Activated CD4-positive, alpha-beta memory T cell treated with anti-CD3 and anti-CD28 coated beads, Interleukin-2, amount 10 ng/mL, durations not matched to agents 7 days and 5 days (primary cell): ENCODE measurements around the gene NPAS3. TPM values are rescaled to one million over a fixed set of nuclear protein-coding genes. Genes with fewer than 3 reads are reported as not detected.

Experiments
- CTCF ChIA-PET: fragments of 350-600 bp; sonication (Branson Sonifier 250); formaldehyde crosslinking; loops from one replicate; lab custom pipeline; 2021; ENCODE audit warnings: antibody characterized with exemption, inconsistent platforms; lab: Charles Lee
- POLR2A ChIA-PET: fragments of 350-600 bp; sonication (Branson Sonifier 250); formaldehyde crosslinking; loops from one replicate; lab custom pipeline; 2021; ENCODE audit warnings: antibody characterized with exemption; lab: Charles Lee
- DNase-seq: peaks from one replicate; pipeline ENCODE4 v3.0.0-alpha.2; 2020
- H3K27ac Mint-ChIP-seq: one replicate; pipeline ENCODE4 v1.8.0; 2021; ENCODE audit warnings: mild to moderate bottlenecking, mixed read lengths
- H3K27me3 Mint-ChIP-seq: one replicate; pipeline ENCODE4 v1.8.0; 2021; ENCODE audit warnings: mixed read lengths
- H3K36me3 Mint-ChIP-seq: one replicate; pipeline ENCODE4 v1.8.0; 2021; ENCODE audit warnings: low read depth, mixed read lengths
- H3K4me1 Mint-ChIP-seq: one replicate; pipeline ENCODE4 v1.8.0; 2021; ENCODE audit warnings: mixed read lengths
- H3K4me3 Mint-ChIP-seq: one replicate; pipeline ENCODE4 v1.8.0; 2021; ENCODE audit warnings: mild to moderate bottlenecking, mixed read lengths
- H3K9me3 Mint-ChIP-seq: one replicate; pipeline ENCODE4 v1.8.0; 2021; ENCODE audit warnings: mixed read lengths
- total RNA-seq, 2 experiments: library from RNA; stranded (reverse); gene quantifications; one replicate each; pipeline ENCODE4 v1.2.3, GENCODE V29; 2021

The NPAS3 gene
- total RNA-seq, 2 experiments from 2014 or later = not detected

DNA sequence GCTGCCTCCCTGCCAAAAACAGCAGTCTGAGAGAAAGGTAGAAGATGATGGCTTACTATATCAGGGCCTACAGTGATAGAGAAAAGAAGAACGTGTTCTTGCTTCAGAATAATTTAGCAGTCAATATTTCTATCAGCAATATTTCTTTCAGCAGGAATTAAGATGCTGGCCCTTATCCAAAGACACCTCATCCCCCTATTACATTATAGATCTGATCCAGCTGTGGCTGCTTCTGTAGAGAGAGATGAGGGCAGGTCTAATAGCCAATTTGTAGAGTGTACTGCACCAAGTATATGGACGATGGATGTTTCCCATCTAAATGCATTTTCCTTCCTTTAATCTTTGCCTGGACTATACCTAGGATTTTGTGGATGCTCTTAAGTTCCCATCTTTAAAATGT is 451.7 kb downstream of the NPAS3 start:
- DNase-seq = no peak
- POLR2A ChIA-PET = no interaction called here
- H3K4me1 Mint-ChIP-seq = no peaks in the 10 kb centered on the region
- no peaks in the 10 kb centered on the region for H3K9me3 Mint-ChIP-seq
- H3K27ac Mint-ChIP-seq = no peak overlapping the region
- no peak overlapping the region for H3K4me3 Mint-ChIP-seq
- H3K27me3 Mint-ChIP-seq = no peaks in the 10 kb centered on the region
- no peaks in the 10 kb centered on the region for H3K36me3 Mint-ChIP-seq
- CTCF ChIA-PET = no interaction called here

DNA sequence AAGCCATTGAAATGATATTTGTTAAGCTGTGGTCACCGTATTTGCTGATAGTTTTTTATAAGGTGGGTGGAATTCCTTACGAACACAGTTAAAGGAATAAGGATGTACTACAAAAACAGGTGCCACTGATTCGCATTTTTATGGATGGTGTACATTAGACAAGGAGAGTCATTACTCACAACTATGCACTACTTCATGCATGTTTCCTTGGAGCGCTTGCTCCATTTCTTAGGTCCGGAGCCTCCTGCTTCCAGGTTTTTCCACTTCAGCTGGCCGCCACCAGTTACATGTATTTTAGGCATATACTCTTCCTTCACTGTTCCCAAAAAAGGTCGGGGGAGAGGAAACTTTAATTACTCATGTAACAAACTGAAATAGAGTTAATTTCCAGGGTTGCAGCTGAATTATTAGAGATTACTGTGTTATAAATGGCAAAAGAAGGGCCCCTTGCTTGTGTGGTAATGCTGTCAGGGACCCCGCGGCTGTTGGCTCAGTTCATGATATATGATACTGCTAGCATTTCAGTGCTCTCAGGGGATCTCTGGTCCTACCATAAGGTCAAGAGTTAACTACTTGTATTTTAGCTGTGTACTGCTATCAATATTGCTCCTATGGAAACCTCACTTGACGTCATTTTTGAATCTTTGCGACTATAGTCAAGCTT is 454.7 kb downstream of the NPAS3 start:
- no peak overlapping the region for H3K27ac Mint-ChIP-seq
- no peaks in the 10 kb centered on the region for H3K9me3 Mint-ChIP-seq
- ChIA-PET CTCF (no interaction called here), POLR2A (no interaction called here)
- H3K4me1 Mint-ChIP-seq = no peaks in the 10 kb centered on the region
- no peaks in the 10 kb centered on the region for H3K36me3 Mint-ChIP-seq
- H3K4me3 Mint-ChIP-seq = no peak overlapping the region
- no peaks in the 10 kb centered on the region for H3K27me3 Mint-ChIP-seq
- DNase-seq = no peak

DNA sequence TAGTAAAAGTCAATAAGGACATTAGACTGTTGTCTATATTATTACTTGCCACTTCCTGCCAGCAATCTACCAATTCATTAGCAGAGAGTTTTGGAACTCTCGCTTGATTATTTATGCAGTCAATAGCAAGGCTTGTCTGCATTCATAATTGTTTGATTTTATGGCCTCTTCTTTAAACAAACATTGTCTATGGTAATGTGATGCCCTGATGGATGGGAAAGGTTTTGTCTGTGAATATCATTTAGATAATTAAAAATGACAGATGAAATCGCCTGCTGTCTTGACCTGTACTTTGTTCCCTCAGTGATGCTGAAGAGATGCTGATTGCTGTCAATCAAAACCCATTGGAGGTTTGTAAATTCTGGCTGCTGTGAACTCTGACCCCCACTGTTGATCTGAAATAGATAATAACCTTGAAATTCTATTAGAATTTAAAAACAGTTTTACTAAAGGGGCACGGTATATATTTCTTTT is 455.3 kb downstream of the NPAS3 start:
- ChIA-PET POLR2A (no interaction called here), CTCF (no interaction called here)
- no peaks in the 10 kb centered on the region for H3K36me3 Mint-ChIP-seq
- H3K4me1 Mint-ChIP-seq = no peaks in the 10 kb centered on the region
- H3K4me3 Mint-ChIP-seq = no peak overlapping the region
- no peaks in the 10 kb centered on the region for H3K9me3 Mint-ChIP-seq
- DNase-seq = no peak
- H3K27ac Mint-ChIP-seq = no peak overlapping the region
- no peaks in the 10 kb centered on the region for H3K27me3 Mint-ChIP-seq

DNA sequence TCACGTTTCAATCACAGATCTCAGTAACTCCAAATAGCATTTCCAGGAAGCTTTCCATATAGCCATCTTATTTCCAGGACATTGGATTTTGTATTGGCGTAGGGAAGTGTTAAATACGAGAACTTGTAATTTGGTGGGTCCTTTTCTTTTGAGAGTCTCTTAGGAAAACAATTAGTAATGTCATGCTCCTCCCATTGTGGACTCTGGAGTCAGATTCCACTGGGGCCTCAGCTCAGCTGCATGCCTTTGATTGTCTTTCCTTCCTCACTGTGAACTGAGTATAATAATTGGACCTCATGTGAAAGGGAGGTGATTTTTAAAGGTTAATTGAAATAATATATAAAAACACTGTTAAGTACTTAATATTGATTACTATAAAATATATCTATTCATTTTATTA is 462.6 kb downstream of the NPAS3 start:
- CTCF ChIA-PET = no interaction called here
- Mint-ChIP-seq H3K27me3 (no peaks in the 10 kb centered on the region), H3K4me3 (no peak overlapping the region), H3K9me3 (no peaks in the 10 kb centered on the region), H3K36me3 (no peaks in the 10 kb centered on the region), H3K4me1 (no peaks in the 10 kb centered on the region), H3K27ac (no peak overlapping the region)
- DNase-seq = no peak
- POLR2A ChIA-PET = no interaction called here

DNA sequence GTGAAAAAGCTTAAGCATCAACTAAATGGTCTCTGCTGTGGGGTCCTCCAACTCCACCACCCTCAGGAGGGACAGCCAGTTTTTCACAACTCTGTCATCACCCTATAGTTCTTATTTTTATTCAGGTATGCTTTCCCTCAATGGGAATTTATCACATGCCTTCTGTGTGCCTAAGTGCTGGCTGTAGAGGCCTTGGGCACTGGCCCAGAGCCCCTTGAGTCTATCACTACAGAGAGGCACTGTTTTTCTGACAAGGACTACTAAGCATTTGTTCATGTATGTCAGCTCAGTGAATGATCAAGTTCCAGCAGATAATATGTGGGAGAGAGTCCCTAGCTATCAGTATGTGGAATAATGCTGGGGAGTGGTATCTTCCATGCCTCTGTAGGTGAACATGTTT is 463.9 kb downstream of the NPAS3 start:
- Mint-ChIP-seq H3K4me1 (no peaks in the 10 kb centered on the region), H3K4me3 (no peak overlapping the region), H3K36me3 (no peaks in the 10 kb centered on the region), H3K9me3 (peaks cover under 1% of the 10 kb centered on the region), H3K27me3 (no peaks in the 10 kb centered on the region), H3K27ac (no peak overlapping the region)
- ChIA-PET CTCF (no interaction called here), POLR2A (no interaction called here)
- DNase-seq = no peak

DNA sequence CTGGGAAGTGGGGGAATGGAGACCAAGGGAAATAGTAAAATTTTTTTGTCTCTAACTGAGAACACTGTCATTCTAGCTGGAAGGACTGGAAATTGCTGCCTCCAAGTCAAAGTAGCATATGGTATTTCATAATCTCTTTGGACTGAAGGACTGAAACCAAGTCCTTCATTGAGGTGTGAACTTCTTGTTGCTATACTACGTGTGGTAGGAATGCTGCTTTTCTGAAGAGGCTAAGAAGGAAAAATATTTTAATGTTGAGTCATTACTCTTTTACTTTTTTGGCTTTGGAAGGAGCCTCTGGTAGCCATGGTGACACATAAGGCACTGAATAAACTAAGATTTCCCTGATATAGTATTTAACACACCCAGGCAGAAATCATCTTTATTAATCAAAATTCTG is 465.4 kb downstream of the NPAS3 start:
- Mint-ChIP-seq H3K27ac (no peak overlapping the region), H3K4me1 (no peaks in the 10 kb centered on the region), H3K27me3 (no peaks in the 10 kb centered on the region), H3K9me3 (peaks cover 2% of the 10 kb centered on the region), H3K4me3 (no peak overlapping the region), H3K36me3 (no peaks in the 10 kb centered on the region)
- no peak for DNase-seq
- CTCF ChIA-PET = no interaction called here
- POLR2A ChIA-PET = no interaction called here

DNA sequence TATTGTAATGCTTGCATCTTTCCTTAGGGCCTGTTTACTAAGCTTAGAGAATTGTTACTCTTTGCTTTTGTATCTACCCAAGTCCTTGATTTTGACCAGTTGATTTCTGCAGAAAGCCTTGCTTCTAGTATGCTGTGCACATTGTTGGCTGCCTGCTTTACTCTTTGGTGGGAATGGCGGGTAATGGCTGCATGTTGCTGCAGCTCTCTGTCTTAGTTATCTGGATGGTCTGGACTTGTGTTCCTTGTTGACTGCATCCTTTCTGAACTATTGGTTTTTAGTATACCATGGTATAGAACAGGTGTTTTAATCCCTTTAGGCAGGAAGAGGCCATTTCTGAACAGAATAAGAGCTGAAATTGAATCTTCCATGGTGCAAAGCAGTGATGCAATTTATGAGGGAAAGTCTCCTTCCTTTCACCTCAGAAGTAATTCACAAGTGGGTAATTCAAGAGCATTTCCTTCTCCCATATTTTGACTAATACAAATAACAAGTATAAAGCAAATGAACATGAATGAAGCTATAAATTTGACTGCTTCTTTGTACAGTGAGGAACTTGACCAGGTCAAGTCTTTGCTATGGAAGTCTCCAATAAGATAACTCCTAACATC is 466.4 kb downstream of the NPAS3 start:
- no peaks in the 10 kb centered on the region for H3K36me3 Mint-ChIP-seq
- peaks cover 2% of the 10 kb centered on the region for H3K9me3 Mint-ChIP-seq
- POLR2A ChIA-PET = no interaction called here
- H3K4me3 Mint-ChIP-seq = no peak overlapping the region
- no peak for DNase-seq
- CTCF ChIA-PET = no interaction called here
- H3K4me1 Mint-ChIP-seq = no peaks in the 10 kb centered on the region
- no peaks in the 10 kb centered on the region for H3K27me3 Mint-ChIP-seq
- H3K27ac Mint-ChIP-seq = no peak overlapping the region

DNA sequence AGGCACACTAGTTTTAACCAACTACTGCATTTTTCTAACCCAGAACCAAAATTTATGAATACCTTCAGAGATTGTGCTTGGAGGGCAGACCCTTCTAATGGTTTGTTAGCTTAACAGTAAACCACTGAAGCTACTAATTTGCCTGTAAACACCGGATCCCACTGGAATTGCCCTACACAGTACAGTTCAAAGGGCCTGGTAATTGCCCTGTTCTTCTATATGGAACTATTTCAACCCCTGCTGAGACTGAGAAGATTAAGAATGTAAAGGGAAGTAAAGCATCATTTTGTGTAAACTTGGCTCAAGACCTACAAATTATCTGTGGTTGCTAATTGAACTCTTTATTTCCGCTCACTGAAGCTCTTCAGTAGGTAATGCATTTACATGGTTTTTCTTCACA is 468.1 kb downstream of the NPAS3 start:
- Mint-ChIP-seq H3K4me1 (no peaks in the 10 kb centered on the region), H3K27me3 (no peaks in the 10 kb centered on the region), H3K36me3 (no peaks in the 10 kb centered on the region), H3K9me3 (peaks cover 2% of the 10 kb centered on the region), H3K4me3 (no peak overlapping the region), H3K27ac (no peak overlapping the region)
- POLR2A ChIA-PET = no interaction called here
- DNase-seq = no peak
- CTCF ChIA-PET = no interaction called here

DNA sequence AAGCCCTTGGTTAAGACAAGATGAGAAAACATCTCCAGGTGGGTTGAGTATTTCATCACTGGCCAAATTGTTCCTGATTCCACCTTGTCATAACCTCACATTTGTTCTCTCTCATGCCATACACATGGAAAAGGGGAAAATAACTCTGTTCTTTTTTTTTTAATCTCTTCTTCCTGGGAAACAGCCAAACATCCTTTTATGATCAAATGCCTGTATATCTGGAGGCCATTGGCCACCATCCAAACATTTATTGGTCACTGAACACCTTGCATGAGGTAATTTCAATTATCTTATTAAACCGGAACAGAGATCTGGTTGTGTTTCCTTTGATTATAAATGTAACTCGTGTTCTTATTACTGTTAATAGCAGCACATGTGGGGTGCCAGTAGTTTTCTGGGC is 469.6 kb downstream of the NPAS3 start:
- Mint-ChIP-seq H3K36me3 (no peaks in the 10 kb centered on the region), H3K9me3 (peaks cover 2% of the 10 kb centered on the region), H3K27me3 (no peaks in the 10 kb centered on the region), H3K27ac (no peak overlapping the region), H3K4me1 (no peaks in the 10 kb centered on the region), H3K4me3 (no peak overlapping the region)
- no peak for DNase-seq
- ChIA-PET POLR2A (no interaction called here), CTCF (no interaction called here)

DNA sequence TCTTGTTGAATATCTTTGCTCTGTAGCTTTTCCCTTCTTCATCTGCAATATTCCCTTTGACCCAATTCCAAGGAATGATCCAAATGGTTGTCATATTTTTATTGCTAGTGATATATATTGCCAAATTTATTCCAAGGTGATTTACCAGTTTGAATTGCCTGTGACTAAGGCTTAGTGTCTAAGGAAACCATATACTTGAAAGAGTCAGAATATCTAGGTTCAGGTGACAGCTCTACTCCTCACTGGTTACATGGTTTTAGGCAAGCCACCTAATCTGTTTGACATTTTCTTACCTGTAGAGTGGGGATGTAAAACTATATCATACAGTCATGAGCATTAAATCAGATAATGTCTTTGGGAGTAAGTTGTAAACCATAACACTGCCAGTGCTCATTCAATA is 473.8 kb downstream of the NPAS3 start:
- H3K27ac Mint-ChIP-seq = no peak overlapping the region
- CTCF ChIA-PET = no interaction called here
- H3K9me3 Mint-ChIP-seq = peaks cover 2% of the 10 kb centered on the region
- DNase-seq = no peak
- H3K36me3 Mint-ChIP-seq = no peaks in the 10 kb centered on the region
- H3K4me3 Mint-ChIP-seq = no peak overlapping the region
- no peaks in the 10 kb centered on the region for H3K4me1 Mint-ChIP-seq
- H3K27me3 Mint-ChIP-seq = peaks cover 2% of the 10 kb centered on the region
- POLR2A ChIA-PET = no interaction called here

DNA sequence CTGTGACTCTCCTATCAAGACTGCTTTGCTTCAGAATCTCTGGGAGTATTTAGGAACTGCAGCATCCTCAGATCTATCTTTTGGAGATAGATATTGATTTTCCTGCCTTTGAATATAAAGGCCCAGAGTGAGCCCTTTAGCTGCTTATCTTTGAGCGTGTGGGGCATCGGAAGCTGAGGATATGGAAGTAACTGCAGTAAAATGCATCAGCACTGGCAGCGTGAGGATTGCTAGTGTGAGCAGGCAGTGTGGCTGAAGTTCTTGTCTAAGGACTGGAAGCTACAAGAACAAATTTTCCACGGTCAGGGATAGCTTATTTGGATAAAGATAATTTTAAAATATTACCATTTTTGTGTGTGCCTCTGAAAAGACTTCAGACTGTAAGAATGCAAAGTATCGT is 474.7 kb downstream of the NPAS3 start:
- no peaks in the 10 kb centered on the region for H3K4me1 Mint-ChIP-seq
- no peaks in the 10 kb centered on the region for H3K36me3 Mint-ChIP-seq
- H3K4me3 Mint-ChIP-seq = no peak overlapping the region
- no peak for DNase-seq
- CTCF ChIA-PET = no interaction called here
- POLR2A ChIA-PET = no interaction called here
- H3K27ac Mint-ChIP-seq = no peak overlapping the region
- no peaks in the 10 kb centered on the region for H3K9me3 Mint-ChIP-seq
- peaks cover 4% of the 10 kb centered on the region for H3K27me3 Mint-ChIP-seq

DNA sequence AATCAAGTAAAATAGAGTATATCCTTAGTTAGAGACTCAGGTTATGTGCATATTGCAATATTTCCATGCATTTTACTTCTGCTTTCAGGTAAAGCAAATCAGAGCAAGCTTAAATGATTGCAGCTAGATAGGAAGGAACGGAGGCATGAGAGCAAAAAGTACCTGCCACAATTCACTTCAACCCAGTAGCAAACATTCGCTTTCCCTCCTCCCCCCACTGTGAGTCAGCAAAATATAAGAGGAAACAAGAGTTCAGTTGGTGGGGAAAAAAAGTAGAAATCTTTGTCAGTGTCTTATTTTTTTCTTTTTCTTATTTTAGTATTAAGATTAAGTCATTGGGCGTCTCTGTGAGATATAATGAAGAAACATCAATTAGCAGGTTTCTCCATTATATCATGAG is 475.4 kb downstream of the NPAS3 start:
- H3K36me3 Mint-ChIP-seq = no peaks in the 10 kb centered on the region
- CTCF ChIA-PET = no interaction called here
- POLR2A ChIA-PET = no interaction called here
- no peaks in the 10 kb centered on the region for H3K4me1 Mint-ChIP-seq
- H3K9me3 Mint-ChIP-seq = no peaks in the 10 kb centered on the region
- H3K4me3 Mint-ChIP-seq = no peak overlapping the region
- peaks cover 4% of the 10 kb centered on the region for H3K27me3 Mint-ChIP-seq
- H3K27ac Mint-ChIP-seq = no peak overlapping the region
- DNase-seq = no peak

DNA sequence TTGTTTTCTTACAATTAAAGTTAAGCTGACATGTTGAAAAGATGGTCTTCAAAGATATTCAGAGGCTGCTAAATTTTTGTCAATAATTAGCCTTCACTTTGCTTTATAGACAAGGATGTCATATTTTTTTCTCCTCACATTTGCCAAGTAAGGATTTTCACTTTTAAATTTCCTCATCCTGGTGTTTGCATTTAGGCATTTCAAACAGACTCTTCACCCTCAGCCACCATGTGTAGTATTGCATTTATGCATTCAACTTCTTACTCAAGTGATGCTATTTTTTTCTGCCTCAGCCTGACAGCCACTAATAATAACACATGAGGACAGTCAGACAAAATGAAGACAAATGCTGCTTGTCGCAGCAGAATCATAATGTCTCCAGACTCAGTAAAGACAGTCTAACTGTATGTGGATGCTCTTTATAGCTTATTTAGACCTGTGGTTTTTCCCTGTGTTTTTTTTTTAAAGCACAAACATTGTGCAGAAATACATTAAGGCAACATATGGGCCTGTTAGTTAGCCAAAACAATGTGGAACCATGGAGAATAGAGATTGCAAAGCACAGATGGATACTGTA is 481.5 kb downstream of the NPAS3 start:
- CTCF ChIA-PET = no interaction called here
- H3K9me3 Mint-ChIP-seq = no peaks in the 10 kb centered on the region
- POLR2A ChIA-PET = interaction anchor here (1.4 kb wide), 1 partner anchor 41 kb away, joined by 3 read pairs; no protein-coding TSS in a partner anchor
- peaks cover 2% of the 10 kb centered on the region for H3K27me3 Mint-ChIP-seq
- H3K4me3 Mint-ChIP-seq = no peak overlapping the region
- no peaks in the 10 kb centered on the region for H3K36me3 Mint-ChIP-seq
- DNase-seq = no peak
- no peaks in the 10 kb centered on the region for H3K4me1 Mint-ChIP-seq
- no peak overlapping the region for H3K27ac Mint-ChIP-seq
